ENCODE data around the gene NFXL1.
"Not testable (repeated sequence)": the region's sequence is repeated elsewhere in the genome, so short reads cannot be mapped to it uniquely, and the experiment has no call there.

NFXL1 gene

DNA sequence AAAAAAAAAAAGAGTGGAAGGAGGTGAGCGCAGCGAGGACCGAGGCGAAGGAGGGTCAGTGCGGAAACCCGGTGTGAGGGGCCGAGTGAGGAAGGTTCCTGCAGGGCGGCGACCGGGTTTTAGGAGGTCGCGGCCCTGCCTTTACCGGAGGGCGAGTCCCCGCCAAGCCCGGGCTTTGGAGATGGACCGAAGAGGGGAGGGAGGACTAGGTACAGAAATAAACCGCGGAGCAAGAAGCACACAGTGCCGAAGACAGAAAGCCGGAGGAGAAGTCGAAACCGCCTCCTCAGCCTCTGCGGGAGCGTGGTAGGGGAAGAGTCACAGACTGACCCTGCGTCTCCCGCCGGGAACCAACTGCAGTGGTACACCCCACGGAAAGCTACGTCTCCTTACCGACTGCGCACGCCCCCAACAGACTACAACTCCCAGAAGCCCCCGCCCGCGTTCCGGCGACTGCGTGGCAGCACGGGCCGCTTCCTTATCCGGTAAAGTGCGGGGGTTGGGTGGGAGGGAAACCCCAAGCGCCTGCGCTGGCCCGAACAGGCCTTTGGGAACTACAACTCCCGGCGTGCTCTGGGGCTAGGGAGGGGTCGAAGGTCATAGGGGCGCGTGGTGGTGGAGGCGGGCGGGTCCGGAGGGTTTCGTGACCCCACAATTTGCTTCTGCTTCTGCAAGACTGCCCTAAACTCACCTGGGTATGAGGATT, at the start of gene NFXL1:
NFXL1 (minus strand) TSS at position 364 of the 706 bp plus-strand sequence. CDS start 380 bp downstream, outside the sequence.
- peak within 1 kb of the TSS; percentile 98 for H3K27ac Mint-ChIP-seq
- no peaks in the 10 kb centered on the region for H3K27me3 Mint-ChIP-seq
- H3K9me3 Mint-ChIP-seq = peaks cover 16% of the 10 kb centered on the region
- H3K4me1 Mint-ChIP-seq (ENCODE audit: low read depth) = peaks cover 46% of the 10 kb centered on the region
- peak within 1 kb of the TSS; percentile 99 for H3K4me3 Mint-ChIP-seq
- H3K36me3 Mint-ChIP-seq (ENCODE audit: low read depth) = peaks cover 54% of the 10 kb centered on the region
- intact Hi-C loops (cut with micrococcal nuclease) = loop anchor here (10.0 kb wide), 1 partner anchor 430 kb away; the partner anchor contains the start of gene SLAIN2

DNA sequence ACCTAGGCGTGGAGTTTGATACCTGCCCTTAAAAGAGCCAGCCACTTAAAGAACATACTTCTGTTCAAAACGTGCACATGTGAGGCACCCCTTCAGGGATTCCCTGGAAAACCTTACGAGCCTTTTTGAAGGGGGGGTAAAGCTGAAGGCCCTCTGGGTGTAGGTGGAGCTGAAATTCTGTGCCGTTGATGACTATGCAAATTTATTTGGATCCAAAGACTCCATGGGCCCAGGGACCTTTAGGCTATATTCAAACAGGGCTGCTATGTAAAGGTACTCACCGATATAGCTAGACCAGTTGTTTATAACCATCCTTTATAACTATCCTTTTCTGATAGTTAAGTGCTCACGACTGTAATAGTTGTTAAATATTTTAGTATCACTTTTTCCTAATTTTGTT, 40.3 kb upstream of the NFXL1 start:
- Mint-ChIP-seq H3K36me3 (ENCODE audit: low read depth) (no peaks in the 10 kb centered on the region), H3K27me3 (peaks cover 4% of the 10 kb centered on the region), H3K27ac (no peak overlapping the region), H3K4me3 (no peak overlapping the region), H3K9me3 (peaks cover 9% of the 10 kb centered on the region), H3K4me1 (ENCODE audit: low read depth) (no peaks in the 10 kb centered on the region)
- intact Hi-C loops (cut with micrococcal nuclease) = no loop called here

GRCh38 chr4:47954245-47954644, 39.9 kb upstream of the NFXL1 start:
- H3K9me3 Mint-ChIP-seq = peaks cover 9% of the 10 kb centered on the region
- H3K27ac Mint-ChIP-seq = no peak overlapping the region
- no peak overlapping the region for H3K4me3 Mint-ChIP-seq
- H3K36me3 Mint-ChIP-seq (ENCODE audit: low read depth) = no peaks in the 10 kb centered on the region
- intact Hi-C loops (cut with micrococcal nuclease) = no loop called here
- H3K27me3 Mint-ChIP-seq = peaks cover 4% of the 10 kb centered on the region
- no peaks in the 10 kb centered on the region for H3K4me1 Mint-ChIP-seq (ENCODE audit: low read depth)

DNA sequence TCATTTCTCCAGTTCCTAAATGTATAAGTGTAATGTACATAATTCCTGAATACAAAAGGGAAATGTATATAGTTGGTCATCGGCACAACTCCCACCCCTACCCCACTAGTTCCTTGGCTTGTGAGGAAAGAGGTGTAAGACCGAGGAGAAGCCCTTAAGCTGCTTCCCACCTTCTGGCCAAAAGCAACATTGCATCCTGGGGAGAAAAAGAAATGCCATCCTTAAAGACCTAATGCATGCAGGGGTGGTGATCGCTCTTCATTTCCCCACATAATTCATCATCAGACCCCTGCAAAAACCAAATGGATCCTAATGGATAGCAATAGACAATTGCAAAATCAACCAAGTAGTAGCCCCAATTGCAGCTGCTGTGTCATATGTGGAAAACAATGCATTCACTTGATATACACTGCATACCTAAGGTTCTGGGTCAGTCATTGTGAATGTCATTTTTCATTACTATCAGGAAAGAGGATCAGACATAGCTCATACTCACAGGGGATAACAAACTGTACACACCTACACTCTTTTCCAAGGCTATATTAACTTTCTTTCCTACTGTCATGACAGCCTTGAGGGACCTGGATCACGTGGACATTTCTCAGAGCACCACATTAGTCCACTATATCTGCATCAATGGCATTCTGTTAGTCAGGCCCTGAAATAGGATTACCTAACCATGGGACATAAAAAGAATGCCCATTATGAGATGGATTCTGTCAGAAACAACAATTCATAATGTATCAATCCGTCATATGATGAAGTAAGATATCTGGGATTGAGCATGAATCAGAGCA, 31.7 kb upstream of the NFXL1 start:
- Mint-ChIP-seq H3K4me3 (no peak overlapping the region), H3K36me3 (ENCODE audit: low read depth) (no peaks in the 10 kb centered on the region), H3K27me3 (no peaks in the 10 kb centered on the region), H3K27ac (no peak overlapping the region), H3K4me1 (ENCODE audit: low read depth) (no peaks in the 10 kb centered on the region), H3K9me3 (peaks cover 9% of the 10 kb centered on the region)
- intact Hi-C loops (cut with micrococcal nuclease) = no loop called here

GRCh38 chr4:47942081-47942819, 27.9 kb upstream of the NFXL1 start:
- Mint-ChIP-seq H3K4me3 (no peak overlapping the region), H3K36me3 (ENCODE audit: low read depth) (no peaks in the 10 kb centered on the region), H3K4me1 (ENCODE audit: low read depth) (no peaks in the 10 kb centered on the region), H3K27ac (no peak overlapping the region), H3K27me3 (no peaks in the 10 kb centered on the region), H3K9me3 (no peaks in the 10 kb centered on the region)
- intact Hi-C loops (cut with micrococcal nuclease) = no loop called here

DNA sequence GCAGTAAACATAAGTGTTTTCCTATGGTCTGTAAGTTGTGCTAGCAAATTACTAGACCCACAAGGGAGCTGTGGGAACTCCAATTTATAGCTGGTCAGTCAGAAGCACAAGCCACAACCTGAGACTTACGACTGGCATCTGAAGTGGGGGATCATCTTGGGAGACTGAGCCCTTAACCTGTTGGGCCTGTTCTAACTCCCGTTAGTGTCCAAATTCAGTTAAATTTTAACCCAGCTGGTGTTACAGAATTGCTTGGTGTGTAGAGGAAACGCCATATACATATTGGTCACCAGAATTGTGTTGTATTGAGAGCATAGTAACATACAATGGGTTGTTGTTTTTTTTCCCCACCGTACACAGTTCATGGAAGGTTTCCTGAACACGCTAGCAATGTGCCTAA, 25.1 kb upstream of the NFXL1 start:
- Mint-ChIP-seq H3K4me3 (no peak overlapping the region), H3K27ac (no peak overlapping the region), H3K36me3 (ENCODE audit: low read depth) (no peaks in the 10 kb centered on the region), H3K27me3 (peaks cover 1% of the 10 kb centered on the region), H3K4me1 (ENCODE audit: low read depth) (no peaks in the 10 kb centered on the region), H3K9me3 (no peaks in the 10 kb centered on the region)
- intact Hi-C loops (cut with micrococcal nuclease) = no loop called here

GRCh38 chr4:47936336-47936735, 22.0 kb upstream of the NFXL1 start:
- intact Hi-C loops (cut with micrococcal nuclease) = no loop called here
- Mint-ChIP-seq H3K4me3 (no peak overlapping the region), H3K4me1 (ENCODE audit: low read depth) (no peaks in the 10 kb centered on the region), H3K27ac (no peak overlapping the region), H3K9me3 (no peaks in the 10 kb centered on the region), H3K27me3 (peaks cover 1% of the 10 kb centered on the region), H3K36me3 (ENCODE audit: low read depth) (no peaks in the 10 kb centered on the region)

GRCh38 chr4:47933840-47934239, 19.5 kb upstream of the NFXL1 start:
- H3K4me3 Mint-ChIP-seq = no peak overlapping the region
- no peaks in the 10 kb centered on the region for H3K9me3 Mint-ChIP-seq
- H3K27me3 Mint-ChIP-seq = peaks cover 1% of the 10 kb centered on the region
- peaks cover 16% of the 10 kb centered on the region for H3K4me1 Mint-ChIP-seq (ENCODE audit: low read depth)
- H3K36me3 Mint-ChIP-seq (ENCODE audit: low read depth) = no peaks in the 10 kb centered on the region
- intact Hi-C loops (cut with micrococcal nuclease) = loop anchor here (1.0 to 5.0 kb wide), 2 partner anchors 248 to 267 kb away; no protein-coding TSS in a partner anchor
- no peak overlapping the region for H3K27ac Mint-ChIP-seq

- peaks cover 27% of the 10 kb centered on the region for H3K4me1 Mint-ChIP-seq (ENCODE audit: low read depth)
- no peaks in the 10 kb centered on the region for H3K9me3 Mint-ChIP-seq
- intact Hi-C loops (cut with micrococcal nuclease) = loop anchor here (5.0 kb wide), 1 partner anchor 264 kb away; no protein-coding TSS in a partner anchor
- no peaks in the 10 kb centered on the region for H3K36me3 Mint-ChIP-seq (ENCODE audit: low read depth)
- H3K4me3 Mint-ChIP-seq = no peak overlapping the region
- H3K27ac Mint-ChIP-seq = no peak overlapping the region
- peaks cover 4% of the 10 kb centered on the region for H3K27me3 Mint-ChIP-seq
These were observed 16.8 kb upstream of the NFXL1 start for GRCh38 chr4:47930971-47931804.

DNA sequence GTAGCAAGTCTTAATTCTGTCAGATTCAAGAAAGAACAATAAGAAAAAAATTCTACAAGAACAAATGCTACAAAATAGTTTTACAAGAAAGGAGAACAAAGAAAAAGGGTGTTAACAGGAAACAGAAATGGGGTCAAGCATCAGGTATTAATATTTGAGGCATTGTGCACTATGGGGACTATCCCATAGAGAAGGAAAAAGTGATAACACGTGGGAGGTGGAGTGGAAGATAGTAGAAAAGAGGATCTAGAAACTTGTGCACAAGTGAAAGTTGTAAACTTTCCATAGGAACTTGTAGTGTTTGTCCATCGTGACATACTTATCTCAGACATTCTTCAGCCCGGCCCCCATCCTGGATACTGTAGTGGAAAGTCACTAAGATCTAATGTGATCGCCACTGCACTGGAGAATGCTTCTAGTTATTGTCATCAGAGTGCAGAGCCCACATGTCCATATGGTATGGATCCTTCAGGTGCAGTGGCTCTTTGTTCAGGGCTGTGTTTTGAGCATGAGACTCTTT, 15.4 kb upstream of the NFXL1 start:
- no peak overlapping the region for H3K27ac Mint-ChIP-seq
- intact Hi-C loops (cut with micrococcal nuclease) = loop anchor here (5.0 kb wide), 2 partner anchors 92 to 262 kb away; partner anchors contain the start of gene CORIN
- H3K4me1 Mint-ChIP-seq (ENCODE audit: low read depth) = peaks cover 31% of the 10 kb centered on the region
- H3K4me3 Mint-ChIP-seq = no peak overlapping the region
- peaks cover 6% of the 10 kb centered on the region for H3K9me3 Mint-ChIP-seq
- H3K36me3 Mint-ChIP-seq (ENCODE audit: low read depth) = peaks cover 4% of the 10 kb centered on the region
- H3K27me3 Mint-ChIP-seq = peaks cover 2% of the 10 kb centered on the region

- H3K27ac Mint-ChIP-seq = no peak overlapping the region
- peaks cover 14% of the 10 kb centered on the region for H3K9me3 Mint-ChIP-seq
- peaks cover 2% of the 10 kb centered on the region for H3K27me3 Mint-ChIP-seq
- no peak overlapping the region for H3K4me3 Mint-ChIP-seq
- H3K4me1 Mint-ChIP-seq (ENCODE audit: low read depth) = peaks cover 40% of the 10 kb centered on the region
- intact Hi-C loops (cut with micrococcal nuclease) = loop anchor here (5.0 kb wide), 1 partner anchor 89 kb away; the partner anchor contains the start of gene CORIN
- peaks cover 25% of the 10 kb centered on the region for H3K36me3 Mint-ChIP-seq (ENCODE audit: low read depth)
These were observed 12.4 kb upstream of the NFXL1 start for GRCh38 chr4:47926667-47927258.

- H3K4me3 Mint-ChIP-seq; intact Hi-C loops (cut with micrococcal nuclease); H3K27me3 Mint-ChIP-seq: not testable (repeated sequence)
- H3K4me1 Mint-ChIP-seq (ENCODE audit: low read depth) = peaks cover 24% of the 10 kb centered on the region
- peak overlapping the region; percentile 53 for H3K27ac Mint-ChIP-seq
- peaks cover 53% of the 10 kb centered on the region for H3K36me3 Mint-ChIP-seq (ENCODE audit: low read depth)
- peaks cover 50% of the 10 kb centered on the region for H3K9me3 Mint-ChIP-seq
These were observed 8.9 kb upstream of the NFXL1 start for GRCh38 chr4:47923261-47923608.
